Thyroid gland (tissue), 4 donors: ENCODE measurements around the gene DGAT2.

Experiments used
- CTCF ChIP-seq, 6 experiments: fragments of 200-600 bp in 3 of 6; fragments of 450-650 bp in 3 of 6; sonication (generic) in 3 of 6; IDR thresholded peaks; one replicate each; pipeline ENCODE4 v1.5.1; 2016 to 2019; ENCODE audit warnings: antibody characterized with exemption in 6 of 6, mild to moderate bottlenecking in 2 of 6, inconsistent platforms in 1 of 6, moderate library complexity in 1 of 6
- POLR2A ChIP-seq, 2 donors: fragments of 450-650 bp; IDR thresholded peaks; one replicate each; pipeline ENCODE4 v1.6.1; 2017; ENCODE audit warnings: antibody characterized with exemption in 2 of 2, mild to moderate bottlenecking in 2 of 2, moderate library complexity in 1 of 2

- no peak for TF ChIP-seq CTCF (IDR thresholded peaks at IDR 0.05)
- no peak for TF ChIP-seq POLR2A (IDR thresholded peaks at IDR 0.05)
Observed at GRCh38 chr11:75816561-75817239, 48.1 kb downstream of the DGAT2 start.
